Stomach (tissue), 9 donors: Measurements from ENCODE around the gene NEURL2. TPM values are rescaled to one million over a fixed set of nuclear protein-coding genes. Genes with fewer than 3 reads are reported as not detected.

ENCODE experiments used
- DNase-seq, 2 donors: peaks; one replicate each; pipeline versions ENCODE4 v3.0.0 to v3.0.0-alpha.2; 2013 to 2019
- H3K27ac ChIP-seq, 5 donors: fragments of 200-600 bp in 4 of 5; sonication (generic) in 4 of 5; one replicate each; pipeline ENCODE4 v1.5.1; 2013 to 2019; ENCODE audit warnings: mild to moderate bottlenecking in 1 of 5, moderate library complexity in 1 of 5
- H3K27me3 ChIP-seq, 3 donors: fragments of 200-600 bp; sonication (generic); one replicate each; pipeline ENCODE4 v1.5.1; 2017 to 2019; ENCODE audit warnings: mixed run types in 1 of 3
- H3K36me3 ChIP-seq, 4 donors: fragments of 200-600 bp; sonication (generic); 1 replicate in 3 of 4; 2 replicates in 1 of 4; pipeline ENCODE4 v1.5.1; 2016 to 2019
- H3K4me1 ChIP-seq, 4 donors: fragments of 200-600 bp; sonication (generic); one replicate each; pipeline ENCODE4 v1.5.1; 2016 to 2019
- H3K4me3 ChIP-seq, 4 donors: fragments of 200-600 bp; sonication (generic) in 3 of 4; one replicate each; pipeline ENCODE4 v1.5.1; 2016 to 2019; ENCODE audit warnings: mild to moderate bottlenecking in 1 of 4
- H3K9me3 ChIP-seq, 4 donors: fragments of 200-600 bp; sonication (generic); one replicate each; pipeline ENCODE4 v1.5.1; 2016 to 2019
- EP300 ChIP-seq: sonication (generic); formaldehyde crosslinking; IDR thresholded peaks from one replicate; pipeline ENCODE4 v1.6.1; 2017; ENCODE audit warnings: antibody characterized with exemption
- POLR2A ChIP-seq, 4 donors: fragments of 450-650 bp; IDR thresholded peaks; one replicate each; pipeline ENCODE4 v1.6.1; 2016; ENCODE audit warnings: antibody characterized with exemption in 4 of 4, control low read depth in 2 of 4, mild to moderate bottlenecking in 1 of 4, moderate library complexity in 1 of 4
- POLR2AphosphoS5 ChIP-seq, 3 donors: sonication (generic); formaldehyde crosslinking; IDR thresholded peaks; one replicate each; pipeline ENCODE4 v1.6.1; 2016; ENCODE audit warnings: antibody characterized with exemption in 3 of 3
- WGBS, 5 donors: extraction: QIAGEN DNeasy Blood & Tissue Kit in 3 of 5; methylation state at CpG; one replicate each; pipeline versions ENCODE4 v1.1.5 to v1.1.7; 2013 to 2018; 5-methylcytosine and 5-hydroxymethylcytosine counted together
- intact Hi-C: fragments of 100-400 bp; cut with DNase I; formaldehyde crosslinking; loops from one replicate; pipeline ENCODE4 v1.15.1; 2023; ENCODE audit warnings: low total_unique reads
- polyA plus RNA-seq, 3 donors: library from polyadenylated mRNA; stranded (reverse); fragments of 200-250 nt; gene quantifications; one replicate each; pipeline ENCODE4 v1.2.3, GENCODE V29; 2013
- total RNA-seq, 5 donors: library from RNA; depleted of rRNA; stranded (reverse); fragments of >200 nt; gene quantifications; one replicate each; pipeline versions ENCODE4 v1.1.0 to v1.2.3, GENCODE V29; 2014 to 2016
- TF ChIP-seq, protein P1 (sequence below), 7 experiments: fragments of 450-650 bp in 4 of 7; fragments of 200-600 bp in 3 of 7; sonication (generic) in 3 of 7; IDR thresholded peaks; one replicate each; pipeline ENCODE4 v1.5.1; 2016 to 2019; ENCODE audit warnings: antibody characterized with exemption in 7 of 7, control low read depth in 2 of 7, mild to moderate bottlenecking in 1 of 7
- donor health status: healthy with polysubstance abuse.
- donor health status: Bipolar disorder and iron deficiency.
- donor health status: healthy.

NEURL2 gene
- total and polyA plus RNA-seq, 8 donors: 3.3 to 29.9 (median 3.9) TPM; not detected in 1

DNA sequence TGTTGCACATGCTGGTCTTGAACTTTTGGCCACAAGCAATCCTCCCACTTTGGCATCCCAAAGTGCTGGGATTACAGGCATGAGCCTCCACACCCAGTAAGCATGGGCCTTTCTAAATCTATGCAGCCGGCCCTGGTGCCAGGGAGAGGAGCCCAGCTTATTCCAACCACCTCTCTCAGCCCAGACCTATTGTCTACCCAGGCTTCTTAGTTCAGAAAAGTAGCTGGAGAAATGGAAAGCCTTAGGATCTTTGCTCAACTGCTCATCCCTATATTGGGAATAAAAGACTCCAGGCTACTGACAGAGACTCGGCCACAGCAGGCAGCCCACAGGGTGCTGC lies 35.7 kb upstream of the NEURL2 start:
- Histone ChIP-seq H3K27me3 (no peaks in the 10 kb centered on the region), H3K4me3 (no peak overlapping the region), H3K9me3 (no peaks in the 10 kb centered on the region), H3K36me3 (no peaks in the 10 kb centered on the region), H3K27ac (peak overlapping the region in 1 of 5 donors; percentile 26), H3K4me1 (peaks cover 18 to 42% (median 28%) of the 10 kb centered on the region in 4 donors)
- intact Hi-C loops: no loop called here
- TF ChIP-seq POLR2AphosphoS5 (IDR thresholded peaks at IDR 0.05): no peak
- TF ChIP-seq EP300: no peak
- TF ChIP-seq POLR2A (IDR thresholded peaks at IDR 0.05): no peak
- TF ChIP-seq, protein P1, sequence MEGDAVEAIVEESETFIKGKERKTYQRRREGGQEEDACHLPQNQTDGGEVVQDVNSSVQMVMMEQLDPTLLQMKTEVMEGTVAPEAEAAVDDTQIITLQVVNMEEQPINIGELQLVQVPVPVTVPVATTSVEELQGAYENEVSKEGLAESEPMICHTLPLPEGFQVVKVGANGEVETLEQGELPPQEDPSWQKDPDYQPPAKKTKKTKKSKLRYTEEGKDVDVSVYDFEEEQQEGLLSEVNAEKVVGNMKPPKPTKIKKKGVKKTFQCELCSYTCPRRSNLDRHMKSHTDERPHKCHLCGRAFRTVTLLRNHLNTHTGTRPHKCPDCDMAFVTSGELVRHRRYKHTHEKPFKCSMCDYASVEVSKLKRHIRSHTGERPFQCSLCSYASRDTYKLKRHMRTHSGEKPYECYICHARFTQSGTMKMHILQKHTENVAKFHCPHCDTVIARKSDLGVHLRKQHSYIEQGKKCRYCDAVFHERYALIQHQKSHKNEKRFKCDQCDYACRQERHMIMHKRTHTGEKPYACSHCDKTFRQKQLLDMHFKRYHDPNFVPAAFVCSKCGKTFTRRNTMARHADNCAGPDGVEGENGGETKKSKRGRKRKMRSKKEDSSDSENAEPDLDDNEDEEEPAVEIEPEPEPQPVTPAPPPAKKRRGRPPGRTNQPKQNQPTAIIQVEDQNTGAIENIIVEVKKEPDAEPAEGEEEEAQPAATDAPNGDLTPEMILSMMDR (IDR thresholded peaks at IDR 0.05): no peak
- 61 to 92% (median 66%) methylated on average over 2 of the region's 2 CpGs for WGBS, 5 donors
- DNase-seq: no peak

DNA sequence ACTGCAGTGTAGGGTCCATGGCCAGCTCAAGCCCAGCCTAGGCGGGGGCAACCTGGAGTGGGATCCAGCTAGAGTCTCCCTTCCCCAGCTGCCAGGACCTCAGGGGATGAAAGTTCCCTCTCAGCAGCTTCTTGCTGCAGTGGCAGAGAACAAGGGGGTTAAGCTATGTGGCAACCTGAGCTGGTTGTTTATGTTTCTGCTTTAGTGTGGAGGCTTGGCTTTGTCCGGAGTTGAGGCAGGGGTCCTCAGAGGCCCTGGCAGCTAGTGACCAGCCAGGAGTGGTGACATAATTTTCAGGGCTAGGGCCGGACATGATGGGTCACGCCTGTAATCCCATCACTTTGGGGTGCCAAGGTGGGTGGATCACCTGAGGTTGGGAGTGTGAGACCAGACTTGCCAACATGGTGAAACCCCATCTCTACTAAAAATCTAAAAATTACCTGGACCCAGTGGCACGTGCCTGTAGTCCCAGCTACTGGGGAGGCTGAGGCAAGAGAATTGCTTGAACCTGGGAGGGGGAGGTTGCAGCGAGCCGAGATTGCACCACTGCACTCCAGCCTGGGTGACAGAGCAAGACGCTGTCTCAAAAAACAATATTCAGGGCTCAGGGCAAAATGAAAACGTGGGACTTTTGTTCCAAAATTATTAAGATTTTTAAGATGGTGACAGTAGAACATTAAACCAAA lies 35.0 kb upstream of the NEURL2 start:
- Histone ChIP-seq H3K4me1 (peaks cover 18 to 42% (median 29%) of the 10 kb centered on the region in 4 donors), H3K9me3 (no peaks in the 10 kb centered on the region), H3K36me3 (no peaks in the 10 kb centered on the region), H3K27me3 (no peaks in the 10 kb centered on the region), H3K4me3 (no peak overlapping the region), H3K27ac (peak overlapping the region in 2 of 5 donors; percentile 70 to 81)
- intact Hi-C loops: no loop called here
- no peak for DNase-seq
- WGBS, 5 donors: 59 to 74% (median 64%) methylated on average over 8 to 9 of the region's 9 CpGs
- TF ChIP-seq EP300 (no peak), POLR2A (IDR thresholded peaks at IDR 0.05) (no peak), POLR2AphosphoS5 (IDR thresholded peaks at IDR 0.05) (no peak)
- TF ChIP-seq, protein P1 (IDR thresholded peaks at IDR 0.05): no peak

DNA sequence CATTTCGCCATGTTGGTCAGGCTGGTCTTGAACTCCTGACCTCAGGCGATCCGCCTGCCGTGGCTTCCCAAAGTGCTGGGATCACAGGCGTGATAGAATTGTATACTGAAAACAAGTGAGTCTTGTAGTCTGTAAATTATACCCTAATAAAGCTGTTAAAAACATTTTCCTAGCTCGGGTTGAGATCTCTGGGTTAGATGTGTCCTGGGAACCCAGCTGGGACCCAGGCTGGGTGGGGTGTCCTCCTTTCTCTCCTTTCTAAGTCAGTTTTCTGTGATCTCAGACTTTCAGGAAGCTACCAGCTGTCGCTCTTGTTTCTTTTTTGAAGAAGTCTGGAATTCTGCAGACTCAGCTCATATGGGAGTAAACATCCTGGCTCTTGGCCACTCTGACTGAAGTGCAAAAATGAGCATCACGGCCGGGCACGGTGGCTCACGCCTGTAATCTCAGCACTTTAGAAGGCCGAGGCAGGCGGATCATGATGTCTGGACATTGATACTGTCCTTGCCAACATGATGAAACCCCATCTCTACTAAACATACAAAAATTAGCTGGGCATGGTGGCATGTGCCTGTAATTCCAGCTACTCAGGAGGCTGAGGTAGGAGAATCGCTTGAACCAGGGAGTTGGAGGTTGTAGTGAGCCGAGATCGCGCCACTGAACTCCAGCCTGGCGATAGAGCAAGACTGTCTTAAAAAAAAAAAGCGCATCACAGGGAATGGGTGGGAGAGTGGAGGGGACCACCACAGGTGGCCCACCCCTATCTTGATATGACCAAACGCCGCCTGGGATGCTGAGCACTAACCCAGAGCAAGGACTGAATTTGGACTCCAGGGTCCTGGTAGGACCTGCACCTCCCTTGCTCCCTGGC lies 33.6 kb upstream of the NEURL2 start:
- Histone ChIP-seq H3K27ac (peak overlapping the region in 4 of 5 donors; percentile 64 to 81 (median 69)), H3K27me3 (no peaks in the 10 kb centered on the region), H3K4me1 (peaks cover 18 to 53% (median 39%) of the 10 kb centered on the region in 4 donors), H3K9me3 (no peaks in the 10 kb centered on the region), H3K36me3 (no peaks in the 10 kb centered on the region), H3K4me3 (no peak overlapping the region)
- TF ChIP-seq EP300 (no peak), POLR2AphosphoS5 (IDR thresholded peaks at IDR 0.05) (no peak), POLR2A (IDR thresholded peaks at IDR 0.05) (no peak)
- TF ChIP-seq, protein P1 (IDR thresholded peaks at IDR 0.05): no peak
- intact Hi-C loops: no loop called here
- peak in 1 of 2 donors; percentile 73 for DNase-seq
- WGBS, 5 donors: 47 to 62% (median 57%) methylated on average over 21 of the region's 21 CpGs

DNA sequence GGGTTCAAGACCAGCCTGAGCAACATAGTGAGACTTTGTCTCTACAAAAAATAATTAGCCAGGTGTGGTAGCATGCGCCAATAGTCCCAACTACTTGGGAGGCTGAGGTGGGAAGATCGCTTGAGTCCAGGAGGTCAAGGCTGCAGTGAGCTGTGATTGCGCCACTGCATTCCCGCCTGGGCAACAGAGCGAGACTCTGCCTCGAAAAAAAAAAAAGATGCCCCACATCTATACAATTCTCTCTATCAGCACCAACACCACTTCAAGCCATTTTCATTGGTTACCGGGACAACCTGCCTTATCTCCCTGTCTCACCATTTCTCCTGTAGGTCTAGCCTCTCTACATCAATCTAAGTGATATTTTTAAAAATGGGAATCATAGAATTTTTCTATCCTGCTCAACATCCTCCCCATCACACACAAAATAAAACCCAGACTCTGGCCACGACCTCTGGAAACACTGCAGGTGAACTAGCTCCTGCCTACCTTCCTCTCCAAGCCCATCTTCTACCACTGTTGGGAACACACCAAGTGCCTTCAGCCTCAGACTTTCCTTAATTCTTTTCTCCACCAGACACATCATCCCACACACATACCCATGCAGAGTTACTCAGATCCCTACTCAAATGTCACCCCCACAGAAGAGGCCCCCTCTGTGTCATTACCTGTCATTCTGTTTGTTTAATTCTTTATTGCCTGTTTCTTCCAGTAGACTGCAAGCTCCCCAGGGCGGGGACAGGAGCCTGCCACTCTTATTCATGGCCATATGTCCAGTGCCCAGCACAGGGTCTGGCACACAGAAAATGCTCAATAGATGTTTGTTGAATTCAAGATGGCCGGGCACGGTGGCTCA lies 30.6 kb upstream of the NEURL2 start:
- TF ChIP-seq POLR2AphosphoS5 (IDR thresholded peaks at IDR 0.05): no peak
- no peak for TF ChIP-seq EP300
- TF ChIP-seq, protein P1 (IDR thresholded peaks at IDR 0.05): no peak
- TF ChIP-seq POLR2A (IDR thresholded peaks at IDR 0.05): no peak
- Histone ChIP-seq H3K4me1 (peaks cover 28 to 65% (median 53%) of the 10 kb centered on the region in 4 donors), H3K4me3 (no peak overlapping the region), H3K27ac (peak overlapping the region in 1 of 5 donors; percentile 83), H3K9me3 (no peaks in the 10 kb centered on the region), H3K27me3 (no peaks in the 10 kb centered on the region), H3K36me3 (no peaks in the 10 kb centered on the region)
- 78 to 88% (median 87%) methylated on average over 11 of the region's 11 CpGs for WGBS, 5 donors
- intact Hi-C loops: no loop called here
- no peak for DNase-seq
